A673 (cell line): ENCODE data around the gene SPANXD. TPM values are rescaled to one million over a fixed set of nuclear protein-coding genes. Genes with fewer than 3 reads are reported as not detected.

Experiments used
- BruUV-seq: library from RNA; stranded (reverse); fragments of 400-500 nt; replicated peaks from 2 replicates; lab custom pipeline; 2021; lab: Mats Ljungman, UMichigan
- CTCF ChIA-PET: fragments of 300-600 bp; sonication (Branson Sonifier 250); formaldehyde crosslinking; loops from one replicate; lab custom pipeline; 2022; ENCODE audit warnings: antibody characterized with exemption; lab: Charles Lee
- POLR2A ChIA-PET: fragments of 300-600 bp; sonication (Branson Sonifier 250); formaldehyde crosslinking; loops from one replicate; lab custom pipeline; 2022; ENCODE audit warnings: antibody characterized with exemption; ENCODE audit not compliant: low non-redundant PET; lab: Charles Lee
- DNase-seq: peaks from one replicate; pipeline ENCODE4 v3.0.0-alpha.2; 2015; ENCODE audit warnings: low spot score
- H3K27ac ChIP-seq: fragments of 200-600 bp; sonication (generic); 2 replicates; pipeline ENCODE4 v1.5.1; 2016; ENCODE audit warnings: mixed run types, low read depth, mild to moderate bottlenecking, mixed read lengths, antibody characterized with exemption, low read length; ENCODE audit not compliant: poor library complexity, severe bottlenecking
- H3K27me3 ChIP-seq: fragments of 200-600 bp; sonication (generic); replicated peaks from 2 replicates; pipeline ENCODE4 v1.6.1; 2017; ENCODE audit warnings: mixed run types, low read depth, mild to moderate bottlenecking, mixed read lengths, antibody characterized with exemption, low read length; ENCODE audit not compliant: insufficient read depth, poor library complexity
- H3K36me3 ChIP-seq: fragments of 200-600 bp; sonication (generic); 2 replicates; pipeline ENCODE4 v1.6.1; 2016; ENCODE audit warnings: mixed run types, mild to moderate bottlenecking, mixed read lengths, antibody characterized with exemption, low read length; ENCODE audit not compliant: insufficient read depth, poor library complexity, severe bottlenecking
- H3K4me1 ChIP-seq: fragments of 200-600 bp; sonication (generic); 2 replicates; pipeline ENCODE4 v1.6.1; 2017; ENCODE audit warnings: mixed run types, mild to moderate bottlenecking, mixed read lengths, antibody characterized with exemption, low read length; ENCODE audit not compliant: insufficient read depth, poor library complexity, severe bottlenecking
- H3K4me3 ChIP-seq: fragments of 200-600 bp; sonication (generic); 2 replicates; pipeline ENCODE4 v1.5.1; 2016; ENCODE audit warnings: low read depth, mixed run types, mild to moderate bottlenecking, mixed read lengths, low read length; ENCODE audit not compliant: poor library complexity, severe bottlenecking
- H3K9me3 ChIP-seq: fragments of 200-600 bp; sonication (generic); 2 replicates; pipeline ENCODE4 v1.6.1; 2016; ENCODE audit warnings: mixed run types, low read depth, mild to moderate bottlenecking, mixed read lengths, antibody characterized with exemption, low read length; ENCODE audit not compliant: poor library complexity, severe bottlenecking
- CTCF ChIP-seq: fragments of 300-800, 200-600 bp; sonication (generic); conservative IDR thresholded peaks from 2 replicates; pipeline ENCODE4 v1.5.1; 2017; ENCODE audit warnings: low read depth, mild to moderate bottlenecking, antibody characterized with exemption, low read length, moderate library complexity, mixed read lengths
- EZH2 ChIP-seq: fragments of 200-600 bp; sonication (generic); IDR thresholded peaks from 2 replicates; pipeline ENCODE4 v1.6.1; 2017; ENCODE audit warnings: borderline replicate concordance, low read depth, mild to moderate bottlenecking, mixed read lengths, antibody characterized with exemption, low read length; ENCODE audit not compliant: poor library complexity, severe bottlenecking
- intact Hi-C: fragments of 100-400 bp; cut with micrococcal nuclease; formaldehyde crosslinking; loops from one replicate; pipeline ENCODE4 v1.10.0; 2022; ENCODE audit not compliant: unreplicated experiment
- total RNA-seq: library from RNA; stranded (reverse); gene quantifications from 2 replicates; pipeline ENCODE4 v1.2.3, GENCODE V29; 2021

SPANXD gene
- total RNA-seq, 1 experiment from 2014 or later: not detected

- DNase-seq: no peak
- no peaks in the 10 kb centered on the region for H3K27me3 ChIP-seq
- H3K36me3 ChIP-seq: no peaks in the 10 kb centered on the region
- TF ChIP-seq EZH2: no peak
- TF ChIP-seq CTCF: no peak
- no peak overlapping the region for H3K4me3 ChIP-seq
- CTCF ChIA-PET: no interaction called here
- H3K4me1 ChIP-seq: no peaks in the 10 kb centered on the region
- no peak overlapping the region for H3K27ac ChIP-seq
- POLR2A ChIA-PET: no interaction called here
- intact Hi-C loops: no loop called here
- no peaks in the 10 kb centered on the region for H3K9me3 ChIP-seq
- BruUV-seq: no TSS peak
Observed at GRCh38 chrX:141701072-141701471, 2.5 kb upstream of the SPANXD start.

GRCh38 chrX:141673946-141674345 is 24.6 kb downstream of the SPANXD start:
- TF ChIP-seq CTCF: no peak
- TF ChIP-seq EZH2: no peak
- Histone ChIP-seq H3K27me3 (no peaks in the 10 kb centered on the region), H3K27ac (no peak overlapping the region), H3K36me3 (no peaks in the 10 kb centered on the region), H3K9me3 (no peaks in the 10 kb centered on the region), H3K4me1 (no peaks in the 10 kb centered on the region), H3K4me3 (no peak overlapping the region)
- no TSS peak for BruUV-seq
- ChIA-PET POLR2A (no interaction called here), CTCF (no interaction called here)
- intact Hi-C loops: no loop called here
- DNase-seq: no peak

GRCh38 chrX:141669689-141670088 is 28.9 kb downstream of the SPANXD start:
- ChIA-PET CTCF (no interaction called here), POLR2A (no interaction called here)
- Histone ChIP-seq H3K4me1 (no peaks in the 10 kb centered on the region), H3K9me3 (peaks cover 9% of the 10 kb centered on the region), H3K36me3 (no peaks in the 10 kb centered on the region), H3K4me3 (no peak overlapping the region), H3K27me3 (no peaks in the 10 kb centered on the region), H3K27ac (no peak overlapping the region)
- intact Hi-C loops: no loop called here
- no TSS peak for BruUV-seq
- TF ChIP-seq EZH2 (no peak), CTCF (no peak)
- no peak for DNase-seq
